H9 (cell line): ENCODE results near the gene MRC1. TPM values are rescaled to one million over a fixed set of nuclear protein-coding genes. Genes with fewer than 3 reads are reported as not detected.

Experiments
- DNase-seq: peaks from one replicate; pipeline ENCODE4 v3.0.0-alpha.2; 2017
- H2AFZ ChIP-seq: one replicate; pipeline ENCODE4 v1.6.1; 2013; ENCODE audit warnings: mild to moderate bottlenecking, low read length, control low read depth, moderate library complexity
- H2AK5ac ChIP-seq: 2 replicates; pipeline ENCODE4 v1.6.1; 2013; ENCODE audit warnings: low read length, control low read depth, mixed read lengths; ENCODE audit not compliant: insufficient read length
- H2BK120ac ChIP-seq: one replicate; pipeline ENCODE4 v1.6.1; 2013; ENCODE audit warnings: low read depth, mild to moderate bottlenecking, low read length, control low read depth, inconsistent platforms; ENCODE audit not compliant: poor library complexity, severe bottlenecking
- H2BK12ac ChIP-seq: 2 replicates; pipeline ENCODE4 v1.6.1; 2013; ENCODE audit warnings: low read length, control low read depth, mixed read lengths, low read depth; ENCODE audit not compliant: insufficient read length
- H2BK15ac ChIP-seq: 2 replicates; pipeline ENCODE4 v1.6.1; 2013; ENCODE audit warnings: low read depth, low read length, control low read depth
- H2BK20ac ChIP-seq: one replicate; pipeline ENCODE4 v1.6.1; 2013; ENCODE audit warnings: low read depth, mild to moderate bottlenecking, low read length, control low read depth, inconsistent platforms; ENCODE audit not compliant: poor library complexity, severe bottlenecking
- H2BK5ac ChIP-seq: 2 replicates; pipeline ENCODE4 v1.6.1; 2013; ENCODE audit warnings: low read length, control low read depth, mixed read lengths; ENCODE audit not compliant: insufficient read length
- H3K14ac ChIP-seq: 2 replicates; pipeline ENCODE4 v1.6.1; 2013; ENCODE audit warnings: low read length, control low read depth; ENCODE audit not compliant: insufficient read depth
- H3K18ac ChIP-seq: 2 replicates; pipeline ENCODE4 v1.6.1; 2013; ENCODE audit warnings: low read depth, mild to moderate bottlenecking, mixed read lengths, low read length, control low read depth; ENCODE audit not compliant: insufficient read length
- H3K23ac ChIP-seq: 2 replicates; pipeline ENCODE4 v1.6.1; 2013; ENCODE audit warnings: low read length, control low read depth, mixed read lengths, low read depth; ENCODE audit not compliant: insufficient read length
- H3K23me2 ChIP-seq: 2 replicates; pipeline ENCODE4 v1.6.1; 2013; ENCODE audit warnings: low read depth, mild to moderate bottlenecking, mixed read lengths, low read length, control low read depth; ENCODE audit not compliant: insufficient read length, poor library complexity, severe bottlenecking
- H3K27ac ChIP-seq: 2 replicates; pipeline ENCODE4 v1.5.1; 2013; ENCODE audit warnings: low read length, control low read depth, mixed read lengths, low read depth; ENCODE audit not compliant: insufficient read length
- H3K27me3 ChIP-seq: 2 replicates; pipeline ENCODE4 v1.6.1; 2013; ENCODE audit warnings: low read length, control low read depth, inconsistent platforms; ENCODE audit not compliant: insufficient read depth
- H3K4ac ChIP-seq: 2 replicates; pipeline ENCODE4 v1.6.1; 2013; ENCODE audit warnings: low read depth, mild to moderate bottlenecking, control low read depth, inconsistent platforms, low read length, moderate library complexity
- H3K4me1 ChIP-seq: 2 replicates; pipeline ENCODE4 v1.6.1; 2013; ENCODE audit warnings: low read length, control low read depth, inconsistent platforms; ENCODE audit not compliant: insufficient read depth
- H3K4me2 ChIP-seq: 2 replicates; pipeline ENCODE4 v1.6.1; 2013; ENCODE audit warnings: low read length, control low read depth, mixed read lengths; ENCODE audit not compliant: insufficient read length, insufficient read depth
- H3K56ac ChIP-seq: 2 replicates; pipeline ENCODE4 v1.6.1; 2013; ENCODE audit warnings: low read depth, mild to moderate bottlenecking, mixed read lengths, low read length, control low read depth; ENCODE audit not compliant: insufficient read length
- H3K79me1 ChIP-seq: 2 replicates; pipeline ENCODE4 v1.6.1; 2013; ENCODE audit warnings: low read depth, mild to moderate bottlenecking, moderate library complexity, low read length, control low read depth, inconsistent platforms; ENCODE audit not compliant: insufficient read depth, poor library complexity, severe bottlenecking
- H3K79me2 ChIP-seq: 2 replicates; pipeline ENCODE4 v1.6.1; 2013; ENCODE audit warnings: low read length, control low read depth, inconsistent platforms; ENCODE audit not compliant: insufficient read depth
- H3K9ac ChIP-seq: 2 replicates; pipeline ENCODE4 v1.6.1; 2013; ENCODE audit warnings: low read length, control low read depth, mixed read lengths; ENCODE audit not compliant: insufficient read length; ENCODE audit errors: extremely low read depth
- H3K9me3 ChIP-seq: one replicate; pipeline ENCODE4 v1.6.1; 2013; ENCODE audit warnings: low read depth, low read length, inconsistent platforms; ENCODE audit not compliant: control insufficient read depth
- H3T11ph ChIP-seq: one replicate; pipeline ENCODE4 v1.6.1; 2013; ENCODE audit warnings: mild to moderate bottlenecking, low read length, control low read depth, inconsistent platforms
- H4K20me1 ChIP-seq: one replicate; pipeline ENCODE4 v1.6.1; 2013; ENCODE audit not compliant: control insufficient read depth, insufficient read length, insufficient read depth
- H4K5ac ChIP-seq: 2 replicates; pipeline ENCODE4 v1.6.1; 2013; ENCODE audit warnings: low read depth, mild to moderate bottlenecking, mixed read lengths, low read length, control low read depth; ENCODE audit not compliant: insufficient read length
- H4K8ac ChIP-seq: replicated peaks from 2 replicates; pipeline ENCODE4 v1.6.1; 2013; ENCODE audit warnings: low read length, control low read depth, mixed read lengths, low read depth; ENCODE audit not compliant: insufficient read length
- H4K91ac ChIP-seq: 2 replicates; pipeline ENCODE4 v1.6.1; 2013; ENCODE audit warnings: low read depth, mild to moderate bottlenecking, moderate library complexity, mixed read lengths, low read length, control low read depth; ENCODE audit not compliant: insufficient read length
- H3K27ac Mint-ChIP-seq, 3 experiments: 2 replicates in 2 of 3; 3 replicates in 1 of 3; pipeline ENCODE4 v1.8.0; 2020 to 2021; ENCODE audit warnings: mixed read lengths in 3 of 3, mild to moderate bottlenecking in 1 of 3, moderate library complexity in 1 of 3
- H3K27me3 Mint-ChIP-seq: 2 replicates; pipeline ENCODE4 v1.8.0; 2021; ENCODE audit warnings: low read depth, mild to moderate bottlenecking, moderate library complexity, mixed read lengths
- H3K36me3 Mint-ChIP-seq, 3 experiments: 2 replicates in 2 of 3; 3 replicates in 1 of 3; pipeline ENCODE4 v1.8.0; 2020 to 2021; ENCODE audit warnings: low read depth in 3 of 3, mixed read lengths in 3 of 3; ENCODE audit not compliant: insufficient read depth in 1 of 3
- H3K4me1 Mint-ChIP-seq, 2 experiments: 2 replicates each; pipeline ENCODE4 v1.8.0; 2020; ENCODE audit warnings: mixed read lengths in 2 of 2
- H3K4me3 Mint-ChIP-seq, 2 experiments: 2 replicates in 1 of 2; 3 replicates in 1 of 2; pipeline ENCODE4 v1.8.0; 2020 to 2021; ENCODE audit warnings: mild to moderate bottlenecking in 2 of 2, mixed read lengths in 2 of 2, moderate library complexity in 1 of 2
- H3K9me3 Mint-ChIP-seq, 2 experiments: 2 replicates in 1 of 2; 3 replicates in 1 of 2; pipeline ENCODE4 v1.8.0; 2020; ENCODE audit warnings: mild to moderate bottlenecking in 2 of 2, mixed read lengths in 2 of 2, moderate library complexity in 1 of 2
- CTCF ChIP-seq: fragments of 200-600 bp; sonication (generic); conservative IDR thresholded peaks from 3 replicates; pipeline ENCODE4 v1.8.0; 2021; ENCODE audit warnings: antibody characterized with exemption, mild to moderate bottlenecking
- WGBS: extraction: QIAGEN DNeasy Blood & Tissue Kit; methylation state at CpG from one replicate; pipeline ENCODE4 v1.1.7; 2013; ENCODE audit warnings: missing lambda C conversion rate, low lambda C conversion rate, mixed read lengths; ENCODE audit not compliant: insufficient read length; ENCODE audit errors: extremely low coverage; 5-methylcytosine and 5-hydroxymethylcytosine counted together
- total RNA-seq: library from RNA; stranded (reverse); gene quantifications from 2 replicates; pipeline ENCODE4 v1.2.1, GENCODE V29; 2021

Gene MRC1
- total RNA-seq, 1 experiment from 2014 or later: not detected

DNA sequence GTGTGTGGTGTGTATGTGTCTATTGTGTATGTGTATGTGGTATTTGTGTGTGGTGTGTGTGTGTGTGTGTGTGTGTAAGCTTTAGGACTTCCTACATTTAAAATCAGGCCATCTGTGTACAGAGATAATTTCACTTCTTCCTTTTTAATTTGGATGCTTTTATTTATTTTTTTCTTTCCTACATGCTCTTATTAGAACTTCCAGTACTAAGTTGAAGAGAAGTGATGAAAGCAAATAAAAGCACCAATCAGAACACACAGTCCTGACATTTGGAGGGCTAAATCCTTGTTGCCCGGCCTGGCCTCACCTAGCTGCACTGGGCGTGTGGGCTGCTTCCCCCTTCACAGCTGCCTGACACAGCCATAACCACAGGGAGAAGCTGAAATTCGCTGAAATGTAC is 3.8 kb upstream of the MRC1 start:
- H3K4me2 ChIP-seq: no peak overlapping the region
- H3K18ac ChIP-seq: no peak overlapping the region
- no peak overlapping the region for H2BK120ac ChIP-seq
- peaks cover 12 to 14% of the 10 kb centered on the region in 2 experiments for H3K4me1 Mint-ChIP-seq
- H3K27me3 Mint-ChIP-seq: no peaks in the 10 kb centered on the region
- no peak overlapping the region for H4K8ac ChIP-seq
- no CpG with 5 or more reads among the region's 3 CpGs for WGBS
- no peak overlapping the region for H2BK5ac ChIP-seq
- H3K23ac ChIP-seq: no peak overlapping the region
- no peak overlapping the region for H2BK12ac ChIP-seq
- no peak overlapping the region for H3T11ph ChIP-seq
- no peak overlapping the region for H4K91ac ChIP-seq
- H3K23me2 ChIP-seq: no peaks in the 10 kb centered on the region
- no peaks in the 10 kb centered on the region for H3K9me3 Mint-ChIP-seq
- no peak overlapping the region for H2BK15ac ChIP-seq
- no peak overlapping the region for H3K27ac Mint-ChIP-seq
- H3K27ac ChIP-seq: no peak overlapping the region
- H3K9ac ChIP-seq: no peak overlapping the region
- H3K56ac ChIP-seq: no peak overlapping the region
- no peak for DNase-seq
- no peaks in the 10 kb centered on the region for H4K20me1 ChIP-seq
- H2AFZ ChIP-seq: no peak overlapping the region
- H2BK20ac ChIP-seq: no peak overlapping the region
- no peak overlapping the region for H3K4ac ChIP-seq
- no peak overlapping the region for H2AK5ac ChIP-seq
- no peaks in the 10 kb centered on the region for H3K36me3 Mint-ChIP-seq
- no peaks in the 10 kb centered on the region for H3K79me2 ChIP-seq
- H3K79me1 ChIP-seq: no peaks in the 10 kb centered on the region
- TF ChIP-seq CTCF: no peak
- H3K9me3 ChIP-seq: no peaks in the 10 kb centered on the region
- no peak overlapping the region for H3K14ac ChIP-seq
- no peak overlapping the region for H3K4me3 Mint-ChIP-seq
- H4K5ac ChIP-seq: no peak overlapping the region
- no peaks in the 10 kb centered on the region for H3K27me3 ChIP-seq
- no peaks in the 10 kb centered on the region for H3K4me1 ChIP-seq
